Epithelial cell of esophagus (primary cell): ENCODE results near the gene CHD6.

Source experiments
- DNase-seq: peaks from one replicate; pipeline ENCODE4 v3.0.0; 2010; ENCODE audit warnings: low read depth
- H3K4me3 ChIP-seq: 2 replicates; pipeline ENCODE4 v1.5.1; 2011; ENCODE audit warnings: mild to moderate bottlenecking, low read length, control low read depth
- CTCF ChIP-seq: IDR thresholded peaks from 2 replicates; pipeline ENCODE4 v1.5.1; 2011; ENCODE audit warnings: low read depth, mild to moderate bottlenecking, low read length, control low read depth, inconsistent platforms; ENCODE audit not compliant: insufficient read depth; ENCODE audit errors: missing control alignments

The CHD6 gene

GRCh38 chr20:41411391-41411847 lies 206.8 kb downstream of the CHD6 start:
- no peak overlapping the region for H3K4me3 ChIP-seq
- TF ChIP-seq CTCF: peak; percentile 37
- peak; percentile 36 for DNase-seq

GRCh38 chr20:41408986-41409385 lies 209.2 kb downstream of the CHD6 start:
- no peak for TF ChIP-seq CTCF
- no peak overlapping the region for H3K4me3 ChIP-seq
- no peak for DNase-seq

- H3K4me3 ChIP-seq: no peak overlapping the region
- DNase-seq: no peak
- no peak for TF ChIP-seq CTCF
These were observed 209.9 kb downstream of the CHD6 start for GRCh38 chr20:41408156-41408794.

GRCh38 chr20:41407607-41408006 lies 210.6 kb downstream of the CHD6 start:
- DNase-seq: no peak
- no peak overlapping the region for H3K4me3 ChIP-seq
- no peak for TF ChIP-seq CTCF

- no peak for DNase-seq
- TF ChIP-seq CTCF: no peak
- no peak overlapping the region for H3K4me3 ChIP-seq
These were observed 211.2 kb downstream of the CHD6 start for GRCh38 chr20:41406896-41407444.

- H3K4me3 ChIP-seq: no peak overlapping the region
- no peak for DNase-seq
- no peak for TF ChIP-seq CTCF
These were observed 211.8 kb downstream of the CHD6 start for GRCh38 chr20:41406353-41406752.

GRCh38 chr20:41405436-41405835 lies 212.7 kb downstream of the CHD6 start:
- no peak for TF ChIP-seq CTCF
- no peak overlapping the region for H3K4me3 ChIP-seq
- DNase-seq: no peak
